Stimulated activated CD4-positive, alpha-beta T cell treated with anti-CD3 and anti-CD28 coated beads, Interleukin-2, amount 100 ng/mL, for 48 hours (primary cell): ENCODE results near the gene BBOF1.

Source experiments
- DNase-seq, 2 donors: peaks; one replicate each; pipeline ENCODE4 v3.0.0-alpha.2; 2020

BBOF1 gene

GRCh38 chr14:74034572-74034971, 15.4 kb downstream of the BBOF1 start:
- no peak for DNase-seq

- no peak for DNase-seq
Measured at GRCh38 chr14:74035556-74035955, 16.4 kb downstream of the BBOF1 start.

GRCh38 chr14:74038020-74038859, 19.1 kb downstream of the BBOF1 start:
- no peak for DNase-seq

GRCh38 chr14:74042296-74042695, 23.1 kb downstream of the BBOF1 start:
- DNase-seq = no peak

- DNase-seq = no peak
Measured at GRCh38 chr14:74045522-74045921, 26.4 kb downstream of the BBOF1 start.

- no peak for DNase-seq
Measured at GRCh38 chr14:74048281-74048680, 29.1 kb downstream of the BBOF1 start.

- no peak for DNase-seq
Measured at GRCh38 chr14:74049876-74050495, 30.8 kb downstream of the BBOF1 start.

GRCh38 chr14:74062809-74063150, 43.6 kb downstream of the BBOF1 start:
- DNase-seq = no peak

- no peak for DNase-seq
Measured at GRCh38 chr14:74064426-74064825, 45.3 kb downstream of the BBOF1 start.

GRCh38 chr14:74064883-74065282, 45.7 kb downstream of the BBOF1 start:
- DNase-seq = no peak

- no peak for DNase-seq
Measured at GRCh38 chr14:74065746-74066575, 46.8 kb downstream of the BBOF1 start.

GRCh38 chr14:74077401-74077800, 58.3 kb downstream of the BBOF1 start:
- no peak for DNase-seq

- no peak for DNase-seq
Measured at GRCh38 chr14:74080820-74081460, 61.8 kb downstream of the BBOF1 start.

- DNase-seq = no peak
Measured at GRCh38 chr14:74081491-74081890, 62.3 kb downstream of the BBOF1 start.

GRCh38 chr14:74083161-74083560, 64.0 kb downstream of the BBOF1 start:
- DNase-seq = no peak

- DNase-seq = peak in 1 of 2 donors; percentile 3
Measured at GRCh38 chr14:74083784-74084276, 64.7 kb downstream of the BBOF1 start.

GRCh38 chr14:74084277-74085046, 65.3 kb downstream of the BBOF1 start, which contains the start of the genes ALDH6A1 and LIN52:
ALDH6A1 (minus strand) TSS chr14:74084453; CDS start chr14:74084394, 59 bp downstream.
LIN52 (plus strand) TSS chr14:74084956; CDS start chr14:74084975, 19 bp downstream.
- peak; percentile 100 for DNase-seq

- DNase-seq = peak; percentile 12 to 27
Measured at GRCh38 chr14:74085047-74085637, 66.0 kb downstream of the BBOF1 start.

- no peak for DNase-seq
Measured at GRCh38 chr14:74085828-74086227, 66.7 kb downstream of the BBOF1 start.

GRCh38 chr14:74089251-74090020, 70.3 kb downstream of the BBOF1 start:
- DNase-seq = no peak

GRCh38 chr14:74105381-74105780, 86.2 kb downstream of the BBOF1 start:
- no peak for DNase-seq
